Nephron (organoid): ENCODE results near the gene ZKSCAN8.
"Not testable (repeated sequence)": the region's sequence is repeated elsewhere in the genome, so short reads cannot be mapped to it uniquely, and the experiment has no call there.

Experiments used
- H3K27ac Mint-ChIP-seq, 3 experiments: 2 replicates each; pipeline ENCODE4 v1.8.0; 2020; ENCODE audit warnings: mixed read lengths in 3 of 3, mild to moderate bottlenecking in 2 of 3, moderate library complexity in 1 of 3
- H3K27me3 Mint-ChIP-seq: 2 replicates; pipeline ENCODE4 v1.8.0; 2021; ENCODE audit warnings: low read depth, mild to moderate bottlenecking, moderate library complexity, mixed read lengths
- H3K36me3 Mint-ChIP-seq: 2 replicates; pipeline ENCODE4 v1.8.0; 2020; ENCODE audit warnings: low read depth, mixed read lengths
- H3K4me1 Mint-ChIP-seq: 2 replicates; pipeline ENCODE4 v1.8.0; 2020; ENCODE audit warnings: mixed read lengths
- H3K4me3 Mint-ChIP-seq, 3 experiments: 2 replicates each; pipeline ENCODE4 v1.8.0; 2020; ENCODE audit warnings: mild to moderate bottlenecking in 3 of 3, mixed read lengths in 3 of 3, moderate library complexity in 2 of 3
- H3K9me3 Mint-ChIP-seq: 2 replicates; pipeline ENCODE4 v1.8.0; 2020; ENCODE audit warnings: mixed read lengths
- CTCF ChIP-seq, 3 experiments: fragments of 200-600 bp; sonication (generic); IDR thresholded peaks; one replicate each; pipeline ENCODE4 v1.5.0; 2021; ENCODE audit warnings: antibody characterized with exemption in 3 of 3; ENCODE audit not compliant: unreplicated experiment in 3 of 3

The ZKSCAN8 gene

DNA sequence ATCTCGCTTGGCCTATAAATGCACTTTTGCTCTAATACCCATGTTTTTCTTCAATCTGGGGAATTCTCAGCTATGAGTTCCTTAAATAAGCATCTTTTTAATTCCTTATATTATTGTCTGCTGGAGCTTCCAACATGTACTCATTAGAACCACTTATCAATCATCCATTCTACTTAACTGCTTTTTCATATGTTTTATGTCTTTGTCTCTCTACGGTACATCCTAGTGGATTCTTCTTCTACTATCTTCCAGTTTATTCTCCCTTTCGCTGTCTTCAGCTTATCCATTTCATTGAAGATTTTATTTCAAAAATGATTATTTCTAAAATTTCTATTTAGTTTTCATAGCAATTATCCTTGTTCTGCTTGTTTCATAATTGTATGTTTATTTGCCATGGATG lies 29.7 kb upstream of the ZKSCAN8 start:
- H3K4me3 Mint-ChIP-seq, result no peak overlapping the region

GRCh38 chr6:28115799-28116198 lies 25.9 kb upstream of the ZKSCAN8 start:
- no peak overlapping the region for H3K4me3 Mint-ChIP-seq
- H3K4me1 Mint-ChIP-seq, result no peaks in the 10 kb centered on the region
- peaks cover 51% of the 10 kb centered on the region for H3K36me3 Mint-ChIP-seq
- no peak for TF ChIP-seq CTCF (IDR thresholded peaks at IDR 0.05; ENCODE audit: unreplicated experiment in 3 of 3)
- no peaks in the 10 kb centered on the region for H3K27me3 Mint-ChIP-seq
- H3K27ac Mint-ChIP-seq, result no peak overlapping the region
- no peaks in the 10 kb centered on the region for H3K9me3 Mint-ChIP-seq

More for the DNA sequence above, 29.7 kb upstream of the ZKSCAN8 start:
- H3K27me3 Mint-ChIP-seq, result no peaks in the 10 kb centered on the region
- H3K4me1 Mint-ChIP-seq, result no peaks in the 10 kb centered on the region
- peaks cover 27% of the 10 kb centered on the region for H3K36me3 Mint-ChIP-seq
- no peak overlapping the region for H3K27ac Mint-ChIP-seq
- TF ChIP-seq CTCF (IDR thresholded peaks at IDR 0.05; ENCODE audit: unreplicated experiment in 3 of 3), result no peak
- H3K9me3 Mint-ChIP-seq, result no peaks in the 10 kb centered on the region

GRCh38 chr6:28117386-28118050 lies 24.2 kb upstream of the ZKSCAN8 start:
- Mint-ChIP-seq H3K27ac (no peak overlapping the region), H3K9me3 (no peaks in the 10 kb centered on the region), H3K4me1 (no peaks in the 10 kb centered on the region), H3K4me3 (no peak overlapping the region), H3K27me3 (no peaks in the 10 kb centered on the region), H3K36me3 (peaks cover 60% of the 10 kb centered on the region)
- TF ChIP-seq CTCF (IDR thresholded peaks at IDR 0.05; ENCODE audit: unreplicated experiment in 3 of 3), result no peak

- Mint-ChIP-seq H3K36me3 (peaks cover 67% of the 10 kb centered on the region), H3K27ac (no peak overlapping the region), H3K4me1 (no peaks in the 10 kb centered on the region), H3K4me3 (no peak overlapping the region), H3K9me3 (no peaks in the 10 kb centered on the region), H3K27me3 (no peaks in the 10 kb centered on the region)
- TF ChIP-seq CTCF (IDR thresholded peaks at IDR 0.05; ENCODE audit: unreplicated experiment in 3 of 3), result no peak
These were observed 23.5 kb upstream of the ZKSCAN8 start for GRCh38 chr6:28118217-28118616.

DNA sequence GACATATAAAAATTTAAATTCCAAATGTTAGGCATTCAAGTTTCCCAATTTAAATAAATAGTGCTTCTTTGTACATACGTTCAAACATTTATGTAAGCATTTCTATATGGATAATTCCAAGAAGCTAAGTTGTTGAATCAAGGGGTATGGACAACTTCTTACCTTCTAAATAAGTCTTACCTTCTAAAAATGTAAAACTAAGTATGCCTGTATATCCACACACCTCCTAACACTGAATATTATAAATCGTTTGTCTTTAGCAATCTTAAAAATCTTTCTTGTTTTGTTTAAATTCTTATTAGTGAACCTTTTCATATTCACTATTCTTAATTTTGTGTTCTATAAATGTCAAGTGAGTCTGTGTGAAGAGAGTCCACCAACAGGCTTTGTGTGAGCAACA lies 19.8 kb upstream of the ZKSCAN8 start:
- Mint-ChIP-seq H3K4me3 (peak overlapping the region; percentile 22 to 64 (median 50)), H3K9me3 (no peaks in the 10 kb centered on the region), H3K27ac (no peak overlapping the region), H3K27me3 (no peaks in the 10 kb centered on the region), H3K36me3 (peaks cover 47% of the 10 kb centered on the region), H3K4me1 (peaks cover 15% of the 10 kb centered on the region)
- no peak for TF ChIP-seq CTCF (IDR thresholded peaks at IDR 0.05; ENCODE audit: unreplicated experiment in 3 of 3)

- H3K4me1 Mint-ChIP-seq, result peaks cover 15% of the 10 kb centered on the region
- H3K9me3 Mint-ChIP-seq, H3K27ac Mint-ChIP-seq, H3K27me3 Mint-ChIP-seq: not testable (repeated sequence)
- H3K36me3 Mint-ChIP-seq, result peaks cover 45% of the 10 kb centered on the region
- peak overlapping the region; percentile 22 to 64 (median 50) for H3K4me3 Mint-ChIP-seq
These were observed 19.4 kb upstream of the ZKSCAN8 start for GRCh38 chr6:28122283-28122682.
